PFSK-1 (cell line): ENCODE measurements around the gene STAT4.

Experiments
- FOXP2 ChIP-seq: optimal IDR thresholded peaks from 2 replicates; pipeline ENCODE3; 2011; ENCODE audit warnings: borderline replicate concordance, control low read depth, inconsistent platforms; ENCODE audit not compliant: insufficient read depth; ENCODE audit errors: extremely low read length, extremely low read depth
- POLR2AphosphoS5 ChIP-seq: IDR thresholded peaks from 2 replicates; pipeline ENCODE4 v1.6.1; 2012; ENCODE audit warnings: low read depth, mild to moderate bottlenecking, control low read depth, low read length, moderate library complexity
- REST ChIP-seq, 2 experiments: IDR thresholded peaks; 2 replicates each; pipeline versions ENCODE4 v1.6.1 to v1.8.0; 2011 to 2012; ENCODE audit warnings: low read depth in 2 of 2, low read length in 2 of 2, control low read depth in 1 of 2, inconsistent platforms in 1 of 2, mild to moderate bottlenecking in 1 of 2, moderate library complexity in 1 of 2; ENCODE audit not compliant: insufficient read depth in 1 of 2
- SIN3A ChIP-seq: IDR thresholded peaks from 2 replicates; pipeline ENCODE4 v1.6.1; 2012; ENCODE audit warnings: mild to moderate bottlenecking, low read length, moderate library complexity, borderline replicate concordance; ENCODE audit not compliant: insufficient read depth
- TAF1 ChIP-seq: IDR thresholded peaks from 2 replicates; pipeline ENCODE4 v1.6.1; 2012; ENCODE audit warnings: low read length, control low read depth, borderline replicate concordance; ENCODE audit not compliant: insufficient read depth

The STAT4 gene

GRCh38 chr2:191018643-191019119 is 132.1 kb downstream of the STAT4 start:
- no peak for TF ChIP-seq REST (IDR thresholded peaks at IDR 0.05; ENCODE audit: insufficient read depth in 1 of 2, low read depth in 2 of 2, low read length in 2 of 2)
- no peak for TF ChIP-seq TAF1
- TF ChIP-seq SIN3A, result no peak
- no peak for TF ChIP-seq FOXP2
- no peak for TF ChIP-seq POLR2AphosphoS5

- TF ChIP-seq TAF1, result no peak
- TF ChIP-seq POLR2AphosphoS5, result no peak
- no peak for TF ChIP-seq FOXP2
- TF ChIP-seq SIN3A, result no peak
- no peak for TF ChIP-seq REST (IDR thresholded peaks at IDR 0.05; ENCODE audit: insufficient read depth in 1 of 2, low read depth in 2 of 2, low read length in 2 of 2)
Observed at GRCh38 chr2:191018048-191018447, 132.7 kb downstream of the STAT4 start.

- no peak for TF ChIP-seq REST (IDR thresholded peaks at IDR 0.05; ENCODE audit: insufficient read depth in 1 of 2, low read depth in 2 of 2, low read length in 2 of 2)
- no peak for TF ChIP-seq FOXP2
- no peak for TF ChIP-seq POLR2AphosphoS5
- no peak for TF ChIP-seq TAF1
- no peak for TF ChIP-seq SIN3A
Observed at GRCh38 chr2:191015831-191016230, 135.0 kb downstream of the STAT4 start.

GRCh38 chr2:191015239-191015638 is 135.6 kb downstream of the STAT4 start:
- TF ChIP-seq POLR2AphosphoS5, result no peak
- no peak for TF ChIP-seq SIN3A
- no peak for TF ChIP-seq FOXP2
- no peak for TF ChIP-seq TAF1
- no peak for TF ChIP-seq REST (IDR thresholded peaks at IDR 0.05; ENCODE audit: insufficient read depth in 1 of 2, low read depth in 2 of 2, low read length in 2 of 2)

GRCh38 chr2:191014653-191015020 is 136.2 kb downstream of the STAT4 start:
- TF ChIP-seq POLR2AphosphoS5 (no peak), SIN3A (no peak), TAF1 (no peak), REST (IDR thresholded peaks at IDR 0.05; ENCODE audit: insufficient read depth in 1 of 2, low read depth in 2 of 2, low read length in 2 of 2) (no peak), FOXP2 (no peak)
